ENCODE results near the gene ZNF664. TPM values are rescaled to one million over a fixed set of nuclear protein-coding genes. Genes with fewer than 3 reads are reported as not detected.

ZNF664 gene
- total and polyA plus RNA-seq, 10 of the 15 experiments (the other 5 are each of a cell fraction or from before 2014, with no cell fraction given), result 1.8 to 65.6 (median 30.8) TPM

DNA sequence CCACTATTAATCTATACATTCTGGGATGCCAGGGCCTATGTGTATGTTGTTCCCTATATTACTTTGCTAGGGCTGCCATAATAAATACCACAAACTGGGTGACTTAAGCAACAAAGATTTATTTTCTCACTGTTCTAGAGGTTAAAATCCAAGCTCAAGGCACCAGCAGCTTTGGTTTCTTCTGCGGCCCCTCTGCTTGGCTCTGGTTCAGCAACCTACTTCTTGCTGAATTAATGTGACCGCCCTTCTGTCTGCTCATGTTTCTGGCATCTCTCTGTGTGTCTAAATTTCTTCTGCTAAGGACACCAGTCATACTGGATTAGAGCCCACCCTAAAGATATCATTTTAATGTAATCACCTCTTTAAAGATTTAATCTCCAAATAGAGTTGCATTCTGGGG is 84.7 kb downstream of the ZNF664 start:
- no peak overlapping the region for H3K27ac ChIP-seq (ENCODE audit: control insufficient read depth, insufficient read depth)
- TF ChIP-seq SRF (IDR thresholded peaks at IDR 0.05; ENCODE audit: low read depth in 2 of 2, low read length in 2 of 2) (no peak), CBX3 (IDR thresholded peaks at IDR 0.05; ENCODE audit: borderline replicate concordance, low read depth) (no peak), SIX5 (IDR thresholded peaks at IDR 0.05; ENCODE audit: low read depth, low read length, severe bottlenecking) (no peak), LARP7 (IDR thresholded peaks at IDR 0.05) (no peak), JUNB (IDR thresholded peaks at IDR 0.05) (no peak), ZSCAN29 (IDR thresholded peaks at IDR 0.05) (no peak), NFXL1 (IDR thresholded peaks at IDR 0.05; ENCODE audit: borderline replicate concordance) (no peak), BCLAF1 (IDR thresholded peaks at IDR 0.05) (no peak), MTA2 (IDR thresholded peaks at IDR 0.05; ENCODE audit: low read depth) (no peak), CEBPZ (IDR thresholded peaks at IDR 0.05; ENCODE audit: low read depth, low read length) (no peak), IKZF1 (conservative IDR thresholded peaks at IDR 0.05) (no peak), SP1 (IDR thresholded peaks at IDR 0.05; ENCODE audit: low read depth, low read length) (no peak), ZNF24 (IDR thresholded peaks at IDR 0.05) (no peak), HDGF (IDR thresholded peaks at IDR 0.05) (no peak)
- TF ChIP-seq, protein P1, sequence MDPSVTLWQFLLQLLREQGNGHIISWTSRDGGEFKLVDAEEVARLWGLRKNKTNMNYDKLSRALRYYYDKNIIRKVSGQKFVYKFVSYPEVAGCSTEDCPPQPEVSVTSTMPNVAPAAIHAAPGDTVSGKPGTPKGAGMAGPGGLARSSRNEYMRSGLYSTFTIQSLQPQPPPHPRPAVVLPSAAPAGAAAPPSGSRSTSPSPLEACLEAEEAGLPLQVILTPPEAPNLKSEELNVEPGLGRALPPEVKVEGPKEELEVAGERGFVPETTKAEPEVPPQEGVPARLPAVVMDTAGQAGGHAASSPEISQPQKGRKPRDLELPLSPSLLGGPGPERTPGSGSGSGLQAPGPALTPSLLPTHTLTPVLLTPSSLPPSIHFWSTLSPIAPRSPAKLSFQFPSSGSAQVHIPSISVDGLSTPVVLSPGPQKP (IDR thresholded peaks at IDR 0.05; ENCODE audit: low read depth, low read length), result no peak
- CTCF ChIA-PET, result no interaction called here
- DNase-seq (ENCODE audit: low read depth, low spot score) (no peak), ATAC-seq (no peak), FAIRE-seq (no peak)
- H3K4me3 ChIP-seq, result no peak overlapping the region
- 100% methylated on average over 2 of the region's 2 CpGs for WGBS (ENCODE audit: insufficient coverage, insufficient replicate concordance, low lambda C conversion rate, missing lambda C conversion rate)
- intact Hi-C loops (cut with micrococcal nuclease; ENCODE audit: unreplicated experiment), result no loop called here
- H4K20me1 ChIP-seq (ENCODE audit: control insufficient read depth, insufficient read depth), result no peaks in the 10 kb centered on the region
- H2AFZ ChIP-seq (ENCODE audit: control insufficient read depth, low read depth, low read length), result no peak overlapping the region
- no peaks in the 10 kb centered on the region for H3K4me1 ChIP-seq (ENCODE audit: control insufficient read depth, insufficient read depth, low read length)
- no TSS peak for BruUV-seq (replicated peaks)
- SMC1A ChIA-PET (ENCODE audit: uncharacterized antibody, unreplicated experiment), result interaction anchor here (1.3 kb wide), 1 partner anchor 25 kb away, joined by 3 read pairs; no protein-coding TSS in a partner anchor
- RAD21 ChIA-PET (ENCODE audit: unreplicated experiment), result no interaction called here
- no peaks in the 10 kb centered on the region for H3K36me3 ChIP-seq (ENCODE audit: control insufficient read depth in 2 of 2, insufficient read depth in 2 of 2, low read length in 1 of 2)
- POLR2A ChIA-PET, result no interaction called here
- H3K27me3 ChIP-seq (replicated peaks in 1 of 2; ENCODE audit: control insufficient read depth in 2 of 2, insufficient read depth in 2 of 2, low read length in 1 of 2), result no peaks in the 10 kb centered on the region
- H3K9me3 ChIP-seq (replicated peaks; ENCODE audit: control insufficient read depth, insufficient read depth, low read length), result peaks cover 2% of the 10 kb centered on the region; the same call in 1 of the 3 replicates
- no peaks in the 10 kb centered on the region for H3K79me2 ChIP-seq (ENCODE audit: control insufficient read depth, insufficient read depth, low read length)
- no peak overlapping the region for H3K4me2 ChIP-seq (ENCODE audit: control insufficient read depth, insufficient read depth)
- in situ Hi-C loops (cut with MboI), result no loop called here
- no peak overlapping the region for H3K9ac ChIP-seq (ENCODE audit: control insufficient read depth, insufficient read depth, low read length)

Measured in GM12878 (cell line).